Mesenchymal stem cell (in vitro differentiated cells and primary cell): ENCODE results near the gene CD248.

Experiments
- DNase-seq: peaks from one replicate; pipeline ENCODE4 v3.0.0-alpha.2; 2013
- H2AFZ ChIP-seq: one replicate; pipeline ENCODE4 v1.6.1; 2013; ENCODE audit warnings: low read depth, mild to moderate bottlenecking, control low read depth, inconsistent platforms, low read length, moderate library complexity
- H2AK5ac ChIP-seq: 2 replicates; pipeline ENCODE4 v1.6.1; 2013; ENCODE audit warnings: low read length, moderate library complexity, mild to moderate bottlenecking, inconsistent platforms; ENCODE audit not compliant: severe bottlenecking
- H2BK120ac ChIP-seq: one replicate; pipeline ENCODE4 v1.6.1; 2013; ENCODE audit warnings: low read depth, mild to moderate bottlenecking, inconsistent platforms, low read length, moderate library complexity
- H2BK12ac ChIP-seq, 2 experiments: one replicate each; pipeline ENCODE4 v1.6.1; 2013; ENCODE audit warnings: inconsistent platforms in 2 of 2, low read length in 2 of 2, mild to moderate bottlenecking in 2 of 2, moderate library complexity in 2 of 2, control low read depth in 1 of 2
- H2BK15ac ChIP-seq: one replicate; pipeline ENCODE4 v1.6.1; 2013; ENCODE audit warnings: mild to moderate bottlenecking, low read depth, inconsistent platforms; ENCODE audit not compliant: poor library complexity, severe bottlenecking
- H2BK5ac ChIP-seq: 2 replicates; pipeline ENCODE4 v1.6.1; 2013; ENCODE audit warnings: low read depth, mild to moderate bottlenecking, low read length, control low read depth, inconsistent platforms; ENCODE audit not compliant: poor library complexity, severe bottlenecking
- H3K14ac ChIP-seq, 2 experiments: one replicate each; pipeline ENCODE4 v1.6.1; 2013; ENCODE audit warnings: inconsistent platforms in 2 of 2, low read length in 2 of 2, control low read depth in 1 of 2, mild to moderate bottlenecking in 1 of 2, moderate library complexity in 1 of 2
- H3K18ac ChIP-seq, 2 experiments: one replicate each; pipeline ENCODE4 v1.6.1; 2013; ENCODE audit warnings: inconsistent platforms in 2 of 2, low read length in 2 of 2, control low read depth in 1 of 2, low read depth in 1 of 2, mild to moderate bottlenecking in 1 of 2
- H3K23ac ChIP-seq, 2 experiments: one replicate each; pipeline ENCODE4 v1.6.1; 2013; ENCODE audit warnings: inconsistent platforms in 2 of 2, low read length in 2 of 2, mild to moderate bottlenecking in 2 of 2, moderate library complexity in 2 of 2, control low read depth in 1 of 2
- H3K27ac ChIP-seq: 2 replicates; pipeline ENCODE4 v1.5.1; 2013; ENCODE audit warnings: mild to moderate bottlenecking, moderate library complexity, low read length, control low read depth, inconsistent platforms; ENCODE audit not compliant: poor library complexity, severe bottlenecking
- H3K27me3 ChIP-seq, 2 experiments: 2 replicates each; pipeline versions ENCODE4 v1.6.1 to v1.7.0; 2013; ENCODE audit warnings: low read length in 2 of 2, mild to moderate bottlenecking in 2 of 2, moderate library complexity in 2 of 2, control low read depth in 1 of 2, inconsistent platforms in 1 of 2; ENCODE audit not compliant: control insufficient read depth in 1 of 2, insufficient read depth in 1 of 2
- H3K36me3 ChIP-seq, 2 experiments: 2 replicates each; pipeline versions ENCODE4 v1.6.1 to v1.7.0; 2013; ENCODE audit warnings: low read length in 2 of 2, control low read depth in 1 of 2, inconsistent platforms in 1 of 2, low read depth in 1 of 2, mild to moderate bottlenecking in 1 of 2; ENCODE audit not compliant: insufficient read depth in 2 of 2, control insufficient read depth in 1 of 2
- H3K4ac ChIP-seq, 2 experiments: one replicate each; pipeline ENCODE4 v1.6.1; 2013; ENCODE audit warnings: inconsistent platforms in 2 of 2, low read length in 2 of 2, mild to moderate bottlenecking in 2 of 2, moderate library complexity in 2 of 2, control low read depth in 1 of 2, low read depth in 1 of 2
- H3K4me1 ChIP-seq: 2 replicates; pipeline ENCODE4 v1.6.1; 2013; ENCODE audit warnings: low read depth, low read length, control low read depth; ENCODE audit not compliant: control insufficient read depth, insufficient read depth
- H3K4me2 ChIP-seq: 2 replicates; pipeline ENCODE4 v1.6.1; 2013; ENCODE audit warnings: low read length, mild to moderate bottlenecking, inconsistent platforms; ENCODE audit not compliant: poor library complexity, severe bottlenecking
- H3K4me3 ChIP-seq, 2 experiments: 2 replicates each; pipeline versions ENCODE4 v1.5.1 to v1.7.0; 2013; ENCODE audit warnings: low read length in 2 of 2, mild to moderate bottlenecking in 2 of 2, control low read depth in 1 of 2, low read depth in 1 of 2; ENCODE audit not compliant: insufficient read depth in 1 of 2
- H3K79me1 ChIP-seq: replicated peaks from 2 replicates; pipeline ENCODE4 v1.6.1; 2013; ENCODE audit warnings: mild to moderate bottlenecking, control low read depth, low read length, inconsistent platforms; ENCODE audit not compliant: poor library complexity, severe bottlenecking
- H3K9ac ChIP-seq: 2 replicates; pipeline ENCODE4 v1.7.0; 2013; ENCODE audit warnings: mild to moderate bottlenecking, low read length, moderate library complexity
- H3K9me3 ChIP-seq: 2 replicates; pipeline ENCODE4 v1.7.0; 2013; ENCODE audit warnings: mild to moderate bottlenecking, low read length; ENCODE audit not compliant: control insufficient read depth
- H4K8ac ChIP-seq: one replicate; pipeline ENCODE4 v1.6.1; 2013; ENCODE audit warnings: inconsistent platforms, mild to moderate bottlenecking, low read length, moderate library complexity
- H4K91ac ChIP-seq: one replicate; pipeline ENCODE4 v1.6.1; 2013; ENCODE audit warnings: mild to moderate bottlenecking, low read length, inconsistent platforms
- WGBS: methylation state at CpG from one replicate; pipeline ENCODE4 v1.1.7; 2013; ENCODE audit warnings: mixed read lengths; 5-methylcytosine and 5-hydroxymethylcytosine counted together

CD248 gene

GRCh38 chr11:66314561-66315497 is 2.0 kb downstream of the CD248 start:
- Histone ChIP-seq H3K4ac (peak overlapping the region; percentile 90 to 96), H3K23ac (peak overlapping the region in 1 of 2 experiments; percentile 30), H3K18ac (peak overlapping the region; percentile 76 to 98), H2BK15ac (peak overlapping the region; percentile 71), H4K8ac (peak overlapping the region; percentile 32), H2AFZ (no peak overlapping the region), H2BK5ac (no peak overlapping the region), H3K79me1 (peaks cover 5% of the 10 kb centered on the region), H3K27ac (no peak overlapping the region), H3K36me3 (peaks cover 8 to 17% of the 10 kb centered on the region in 2 experiments), H2BK12ac (peak overlapping the region; percentile 86 to 89), H2AK5ac (peak overlapping the region; percentile 11), H3K14ac (peak overlapping the region in 1 of 2 experiments; percentile 3), H3K4me2 (no peak overlapping the region), H3K4me1 (peaks cover 51% of the 10 kb centered on the region), H3K9me3 (no peaks in the 10 kb centered on the region), H4K91ac (peak overlapping the region; percentile 79), H3K27me3 (no peaks in the 10 kb centered on the region), H3K4me3 (peak overlapping the region in 1 of 2 experiments; percentile 99), H3K9ac (peak overlapping the region; percentile 94), H2BK120ac (peak overlapping the region; percentile 94)
- WGBS, result 91% methylated on average over 17 of the region's 17 CpGs
- DNase-seq, result no peak

GRCh38 chr11:66314186-66314501 is 2.7 kb downstream of the CD248 start:
- Histone ChIP-seq H3K14ac (no peak overlapping the region), H2AK5ac (peak overlapping the region; percentile 57), H2BK120ac (peak overlapping the region; percentile 94), H3K23ac (peak overlapping the region in 1 of 2 experiments; percentile 30), H2BK15ac (no peak overlapping the region), H2BK5ac (no peak overlapping the region), H3K36me3 (peaks cover 8 to 17% of the 10 kb centered on the region in 2 experiments), H3K4me2 (no peak overlapping the region), H3K9me3 (no peaks in the 10 kb centered on the region), H3K9ac (peak overlapping the region; percentile 94), H3K4me1 (peaks cover 51% of the 10 kb centered on the region), H4K91ac (peak overlapping the region; percentile 96), H2BK12ac (peak overlapping the region in 1 of 2 experiments; percentile 86), H3K4me3 (peak overlapping the region in 1 of 2 experiments; percentile 99), H4K8ac (peak overlapping the region; percentile 98), H2AFZ (no peak overlapping the region), H3K27me3 (no peaks in the 10 kb centered on the region), H3K4ac (peak overlapping the region; percentile 90 to 97), H3K27ac (no peak overlapping the region), H3K18ac (peak overlapping the region; percentile 76 to 98), H3K79me1 (peaks cover 5% of the 10 kb centered on the region)
- WGBS, result no CpG with 5 or more reads among the region's 1 CpG
- DNase-seq, result no peak

- Histone ChIP-seq H3K23ac (peak overlapping the region; percentile 81 to 94), H2AFZ (no peak overlapping the region), H2AK5ac (peak overlapping the region; percentile 57), H3K18ac (peak overlapping the region; percentile 98 to 99), H4K91ac (peak overlapping the region; percentile 96), H3K4me1 (peaks cover 51% of the 10 kb centered on the region), H3K9ac (peak overlapping the region; percentile 94), H2BK120ac (peak overlapping the region; percentile 94), H3K27ac (peak overlapping the region; percentile 95), H3K9me3 (no peaks in the 10 kb centered on the region), H3K4me3 (peak overlapping the region; percentile 21 to 99), H3K4ac (peak overlapping the region; percentile 90 to 97), H3K14ac (peak overlapping the region; percentile 29 to 76), H3K4me2 (peak overlapping the region; percentile 44), H3K36me3 (peaks cover 8 to 17% of the 10 kb centered on the region in 2 experiments), H4K8ac (peak overlapping the region; percentile 98), H2BK15ac (peak overlapping the region; percentile 99), H2BK12ac (peak overlapping the region; percentile 42 to 96), H3K27me3 (no peaks in the 10 kb centered on the region), H2BK5ac (peak overlapping the region; percentile 48), H3K79me1 (peaks cover 5% of the 10 kb centered on the region)
- DNase-seq, result peak; percentile 63
- WGBS, result 5% methylated on average over 27 of the region's 38 CpGs
These were observed 3.3 kb downstream of the CD248 start for GRCh38 chr11:66313321-66314185.
